WTC11 (cell line): Measurements from ENCODE around the gene CDH13. TPM values are rescaled to one million over a fixed set of nuclear protein-coding genes. Genes with fewer than 3 reads are reported as not detected.

Source experiments
- ATAC-seq: fragments of 200-7000 bp; cut with Tn5 transposase; 2 replicates; pipeline ENCODE4 v1.10.0; 2021; ENCODE audit warnings: mild to moderate bottlenecking, moderate library complexity
- CTCF ChIA-PET: fragments of 300-600 bp; sonication (Branson Sonifier 250); formaldehyde crosslinking; loops from one replicate; lab custom pipeline; 2021; ENCODE audit warnings: antibody characterized with exemption; lab: Charles Lee
- POLR2A ChIA-PET: fragments of 350-600 bp; sonication (Branson Sonifier 250); formaldehyde crosslinking; loops from one replicate; lab custom pipeline; 2021; ENCODE audit warnings: antibody characterized with exemption; lab: Charles Lee
- DNase-seq: peaks from one replicate; pipeline ENCODE4 v3.0.0; 2021; ENCODE audit warnings: low spot score
- H3K27ac Mint-ChIP-seq: 2 replicates; pipeline ENCODE4 v1.8.0; 2021; ENCODE audit warnings: mixed read lengths
- H3K27me3 Mint-ChIP-seq: 2 replicates; pipeline ENCODE4 v1.8.0; 2021; ENCODE audit warnings: low read depth, mild to moderate bottlenecking, moderate library complexity, mixed read lengths
- H3K36me3 Mint-ChIP-seq: 2 replicates; pipeline ENCODE4 v1.8.0; 2021; ENCODE audit warnings: mixed read lengths
- H3K4me1 Mint-ChIP-seq: 2 replicates; pipeline ENCODE4 v1.8.0; 2022; ENCODE audit warnings: mixed read lengths
- H3K4me3 Mint-ChIP-seq: 2 replicates; pipeline ENCODE4 v1.8.0; 2021; ENCODE audit warnings: mild to moderate bottlenecking, moderate library complexity, mixed read lengths
- H3K9me3 Mint-ChIP-seq: 2 replicates; pipeline ENCODE4 v1.8.0; 2021; ENCODE audit warnings: mixed read lengths
- AFF4 ChIP-seq: sonication (generic); formaldehyde crosslinking; IDR thresholded peaks from 2 replicates; pipeline ENCODE4 v1.8.1; 2023; ENCODE audit warnings: mild to moderate bottlenecking, missing genetic modification reagents, borderline replicate concordance
- CREM ChIP-seq: sonication (generic); formaldehyde crosslinking; IDR thresholded peaks from 2 replicates; pipeline ENCODE4 v1.8.1; 2022; ENCODE audit warnings: mild to moderate bottlenecking, missing genetic modification reagents, moderate library complexity
- E2F4 ChIP-seq: sonication (generic); formaldehyde crosslinking; IDR thresholded peaks from 2 replicates; pipeline ENCODE4 v1.8.1; 2022; ENCODE audit warnings: low read depth, mild to moderate bottlenecking, moderate library complexity, missing genetic modification reagents, borderline replicate concordance
- IRF1 ChIP-seq: sonication (generic); formaldehyde crosslinking; IDR thresholded peaks from 2 replicates; pipeline ENCODE4 v1.8.0; 2023; ENCODE audit warnings: missing genetic modification reagents
- JUN ChIP-seq: sonication (generic); formaldehyde crosslinking; IDR thresholded peaks from 2 replicates; pipeline ENCODE4 v1.8.0; 2023; ENCODE audit warnings: mild to moderate bottlenecking, missing genetic modification reagents
- MXD4 ChIP-seq: fragments of 250-450 bp; sonication (Bioruptor Pico); IDR thresholded peaks from 2 replicates; pipeline ENCODE4 v1.8.0; 2021; ENCODE audit warnings: mild to moderate bottlenecking, moderate library complexity, borderline replicate concordance
- NFE2L1 ChIP-seq: sonication (generic); formaldehyde crosslinking; IDR thresholded peaks from 2 replicates; pipeline ENCODE4 v1.8.1; 2023; ENCODE audit warnings: missing genetic modification reagents
- NR2C2 ChIP-seq: sonication (generic); formaldehyde crosslinking; IDR thresholded peaks from 2 replicates; pipeline ENCODE4 v1.8.0; 2022; ENCODE audit warnings: mild to moderate bottlenecking, missing genetic modification reagents
- NR3C1 ChIP-seq: sonication (generic); formaldehyde crosslinking; conservative IDR thresholded peaks from 2 replicates; pipeline ENCODE4 v1.8.1; 2023; ENCODE audit warnings: low read depth, mild to moderate bottlenecking, missing genetic modification reagents
- RELA ChIP-seq: sonication (generic); formaldehyde crosslinking; IDR thresholded peaks from 2 replicates; pipeline ENCODE4 v1.8.1; 2022; ENCODE audit warnings: missing genetic modification reagents, mild to moderate bottlenecking, borderline replicate concordance
- SMAD3 ChIP-seq: sonication (generic); formaldehyde crosslinking; IDR thresholded peaks from 2 replicates; pipeline ENCODE4 v1.8.0; 2022; ENCODE audit warnings: missing genetic modification reagents, mild to moderate bottlenecking, borderline replicate concordance
- ZBTB21 ChIP-seq: sonication (generic); formaldehyde crosslinking; IDR thresholded peaks from 2 replicates; pipeline ENCODE4 v1.8.1; 2023; ENCODE audit warnings: mild to moderate bottlenecking, missing genetic modification reagents, borderline replicate concordance
- ZNF263 ChIP-seq: sonication (generic); formaldehyde crosslinking; IDR thresholded peaks from 2 replicates; pipeline ENCODE4 v1.8.1; 2022; ENCODE audit warnings: low read depth, mild to moderate bottlenecking, moderate library complexity, missing genetic modification reagents
- ZNF281 ChIP-seq: sonication (generic); formaldehyde crosslinking; IDR thresholded peaks from 2 replicates; pipeline ENCODE4 v1.8.0; 2023; ENCODE audit warnings: mild to moderate bottlenecking, missing genetic modification reagents
- ZNF423 ChIP-seq: fragments of 250-450 bp; sonication (Bioruptor Pico); IDR thresholded peaks from 2 replicates; pipeline ENCODE4 v2.1.2; 2022; ENCODE audit warnings: mild to moderate bottlenecking, moderate library complexity
- ZNF425 ChIP-seq: fragments of 250-450 bp; sonication (Bioruptor Pico); conservative IDR thresholded peaks from 2 replicates; pipeline ENCODE4 v1.9.0; 2021; ENCODE audit warnings: mild to moderate bottlenecking
- ZNF532 ChIP-seq: fragments of 250-450 bp; sonication (Bioruptor Pico); IDR thresholded peaks from 2 replicates; pipeline ENCODE4 v1.9.0; 2021; ENCODE audit warnings: mild to moderate bottlenecking, borderline replicate concordance
- total RNA-seq: library from RNA; stranded (reverse); gene quantifications from 3 replicates; pipeline ENCODE4 v1.2.3, GENCODE V29; 2021

CDH13 gene
- total RNA-seq, 1 experiment from 2014 or later: 0.81 TPM

DNA sequence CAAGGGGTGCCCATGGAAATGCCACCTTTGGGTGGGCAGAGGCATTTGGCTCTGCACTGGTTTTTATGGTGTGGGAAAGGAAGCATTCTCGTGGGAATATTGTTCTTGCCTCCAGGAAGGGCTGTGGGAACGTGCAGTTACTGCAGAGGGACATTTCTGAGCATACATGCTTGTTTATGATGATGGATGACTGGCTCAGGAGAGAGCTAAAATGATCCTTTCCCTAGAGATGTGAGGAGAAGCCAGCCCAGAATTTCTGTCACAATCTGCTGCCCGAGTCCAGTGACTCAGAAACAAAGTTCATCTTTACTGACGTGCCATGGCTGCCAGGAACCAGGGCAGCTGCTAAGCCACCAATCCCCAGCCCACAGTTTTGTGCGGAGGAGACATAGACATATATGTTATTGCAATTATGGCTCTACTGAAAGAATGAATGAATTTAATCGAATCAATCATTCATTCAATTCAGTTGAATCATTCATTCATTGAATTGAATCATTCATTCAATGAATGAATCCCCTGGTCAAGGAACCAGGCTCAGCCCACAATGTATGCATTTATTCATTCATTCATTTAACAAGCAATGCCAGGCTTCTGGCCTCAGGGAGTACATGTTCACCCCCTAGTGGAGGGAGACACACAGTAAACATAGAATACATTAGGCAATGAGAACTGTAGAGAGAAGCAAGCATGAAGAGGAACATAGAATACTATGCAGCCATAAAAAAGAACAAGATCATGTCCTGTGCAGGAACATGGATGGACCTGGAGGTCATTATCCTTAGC lies 766.6 kb downstream of the CDH13 start (continued):
- no peak for TF ChIP-seq E2F4 (CRISPR knock-in tag)
- TF ChIP-seq NR2C2: no peak
- TF ChIP-seq IRF1: no peak
- TF ChIP-seq ZNF281: no peak
- no peak for TF ChIP-seq NFE2L1
- TF ChIP-seq ZNF532 (CRISPR knock-in tag): no peak
- TF ChIP-seq JUN (CRISPR knock-in tag): no peak
- no peak for TF ChIP-seq ZNF425 (CRISPR knock-in tag)
- TF ChIP-seq SMAD3 (CRISPR knock-in tag): no peak
- TF ChIP-seq RELA (CRISPR knock-in tag): no peak
- TF ChIP-seq ZNF423 (CRISPR knock-in tag): no peak
- no peak for TF ChIP-seq CREM (CRISPR knock-in tag)
- no peak for TF ChIP-seq MXD4

DNA sequence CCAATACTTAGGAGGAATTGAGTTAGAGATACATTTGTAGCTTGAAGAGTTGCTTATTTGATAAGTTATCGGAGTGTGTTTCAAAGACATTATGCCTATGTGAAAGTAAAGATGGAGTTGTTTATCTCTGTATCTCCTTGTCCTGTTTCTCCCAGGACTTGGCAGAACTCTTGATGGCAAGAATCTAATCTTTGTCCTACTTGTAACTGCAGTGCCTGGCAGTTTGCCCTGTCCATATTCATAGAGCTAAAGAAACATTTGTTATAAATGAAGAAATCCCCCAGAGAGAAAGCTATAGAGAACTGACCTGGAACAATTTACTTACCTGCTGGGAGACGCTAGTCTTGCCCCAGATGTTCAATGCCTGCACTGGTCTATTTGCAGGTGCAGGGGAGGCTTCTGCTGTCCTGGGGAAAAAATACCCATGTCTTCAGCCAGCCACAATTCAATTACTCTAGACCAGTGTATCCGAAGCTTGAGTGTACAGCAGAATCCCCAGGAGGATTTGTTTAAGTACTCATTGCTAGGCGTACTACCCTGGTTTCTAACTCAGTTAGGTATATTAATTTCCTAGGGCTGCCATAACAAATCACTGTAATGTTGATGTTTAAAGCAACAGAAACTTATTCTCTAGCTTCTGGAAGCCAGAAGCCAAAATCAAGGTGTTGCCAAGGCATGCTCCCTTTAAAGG lies 771.0 kb downstream of the CDH13 start:
- no peaks in the 10 kb centered on the region for H3K4me1 Mint-ChIP-seq
- peaks cover 4% of the 10 kb centered on the region; the same call in 1 of the 2 replicates for H3K36me3 Mint-ChIP-seq
- ATAC-seq (no peak), DNase-seq (no peak)
- POLR2A ChIA-PET: no interaction called here
- no peak overlapping the region for H3K4me3 Mint-ChIP-seq
- CTCF ChIA-PET: no interaction called here
- TF ChIP-seq ZNF263 (CRISPR knock-in tag): no peak
- TF ChIP-seq ZBTB21 (CRISPR knock-in tag): no peak
- TF ChIP-seq AFF4: no peak
- TF ChIP-seq IRF1: no peak
- no peak for TF ChIP-seq NR3C1
- H3K27me3 Mint-ChIP-seq: no peaks in the 10 kb centered on the region; the same call in 1 of the 2 replicates
- H3K27ac Mint-ChIP-seq: no peak overlapping the region
- peaks cover 41% of the 10 kb centered on the region for H3K9me3 Mint-ChIP-seq
